ENCODE measurements around the gene MED12L.

Gene MED12L

DNA sequence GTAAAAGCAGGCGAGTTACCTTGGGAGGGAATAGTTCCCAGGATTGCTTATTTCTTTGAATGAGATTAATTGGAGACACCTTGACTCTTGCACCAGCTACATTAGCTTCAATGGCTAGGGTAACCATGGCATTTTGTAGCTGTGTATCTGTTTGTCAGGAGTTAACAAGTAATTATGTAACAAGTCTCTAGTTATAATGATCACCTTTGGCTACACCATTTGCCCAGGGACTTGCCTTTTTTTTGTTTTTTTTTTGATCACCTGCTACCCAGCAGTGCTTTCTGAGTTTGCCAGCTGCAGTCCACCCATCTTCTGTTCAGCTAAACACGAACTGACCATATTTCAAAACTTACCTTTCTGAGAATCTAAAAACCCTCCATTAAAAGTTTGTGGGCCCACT, 2.2 kb downstream of the MED12L start:
- Histone ChIP-seq H3K27me3 (ENCODE audit: insufficient read depth, poor library complexity, severe bottlenecking) (peaks cover 7% of the 10 kb centered on the region), H3K4me1 (ENCODE audit: insufficient read depth, poor library complexity, severe bottlenecking) (no peaks in the 10 kb centered on the region), H3K4me3 (ENCODE audit: severe bottlenecking) (no peak overlapping the region), H3K9me3 (ENCODE audit: severe bottlenecking) (no peaks in the 10 kb centered on the region), H3K27ac (ENCODE audit: poor library complexity, severe bottlenecking) (no peak overlapping the region), H3K36me3 (ENCODE audit: low read depth) (no peaks in the 10 kb centered on the region)
- ATAC-seq (ENCODE audit: low read depth) (no peak), DNase-seq (ENCODE audit: low spot score) (no peak)
- TF ChIP-seq, protein P1, sequence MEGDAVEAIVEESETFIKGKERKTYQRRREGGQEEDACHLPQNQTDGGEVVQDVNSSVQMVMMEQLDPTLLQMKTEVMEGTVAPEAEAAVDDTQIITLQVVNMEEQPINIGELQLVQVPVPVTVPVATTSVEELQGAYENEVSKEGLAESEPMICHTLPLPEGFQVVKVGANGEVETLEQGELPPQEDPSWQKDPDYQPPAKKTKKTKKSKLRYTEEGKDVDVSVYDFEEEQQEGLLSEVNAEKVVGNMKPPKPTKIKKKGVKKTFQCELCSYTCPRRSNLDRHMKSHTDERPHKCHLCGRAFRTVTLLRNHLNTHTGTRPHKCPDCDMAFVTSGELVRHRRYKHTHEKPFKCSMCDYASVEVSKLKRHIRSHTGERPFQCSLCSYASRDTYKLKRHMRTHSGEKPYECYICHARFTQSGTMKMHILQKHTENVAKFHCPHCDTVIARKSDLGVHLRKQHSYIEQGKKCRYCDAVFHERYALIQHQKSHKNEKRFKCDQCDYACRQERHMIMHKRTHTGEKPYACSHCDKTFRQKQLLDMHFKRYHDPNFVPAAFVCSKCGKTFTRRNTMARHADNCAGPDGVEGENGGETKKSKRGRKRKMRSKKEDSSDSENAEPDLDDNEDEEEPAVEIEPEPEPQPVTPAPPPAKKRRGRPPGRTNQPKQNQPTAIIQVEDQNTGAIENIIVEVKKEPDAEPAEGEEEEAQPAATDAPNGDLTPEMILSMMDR (IDR thresholded peaks at IDR 0.05; ENCODE audit: poor library complexity, severe bottlenecking): no peak

DNA sequence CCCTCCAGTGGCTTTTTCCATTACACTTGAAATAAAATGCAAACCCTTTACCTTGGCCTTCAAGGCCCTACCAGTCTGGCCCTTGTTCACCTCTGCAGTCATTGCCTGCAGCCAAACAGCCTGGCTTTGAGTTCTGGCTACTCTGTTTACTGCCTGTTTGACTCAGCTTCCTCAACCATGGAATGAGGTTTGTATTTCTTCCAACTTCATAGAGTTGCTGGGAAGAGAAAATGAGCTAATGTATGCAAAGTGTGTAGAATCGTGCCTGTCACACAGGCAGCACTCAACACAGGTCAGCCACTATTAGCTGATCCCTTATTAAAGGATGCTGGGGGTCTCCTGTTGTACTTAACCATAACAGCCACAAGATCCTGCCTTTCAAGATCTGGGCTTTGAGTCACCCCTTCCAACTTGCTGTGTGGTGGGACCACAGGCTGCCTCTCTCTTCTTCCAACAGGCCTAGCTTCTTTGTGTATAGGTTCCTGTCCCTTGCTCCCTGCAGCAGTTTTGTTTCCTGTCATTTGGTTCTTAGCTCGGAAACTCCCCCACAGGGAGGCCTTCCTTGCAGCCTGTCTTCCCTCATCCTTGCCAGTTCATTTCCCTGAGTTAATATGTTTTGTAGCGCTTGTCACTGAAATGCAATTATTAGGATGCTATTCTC, 6.4 kb downstream of the MED12L start:
- ATAC-seq (ENCODE audit: low read depth) (no peak), DNase-seq (ENCODE audit: low spot score) (no peak)
- no peaks in the 10 kb centered on the region for H3K36me3 ChIP-seq (ENCODE audit: low read depth)
- H3K27me3 ChIP-seq (ENCODE audit: insufficient read depth, poor library complexity, severe bottlenecking): peaks cover 10% of the 10 kb centered on the region
- no peak overlapping the region for H3K27ac ChIP-seq (ENCODE audit: poor library complexity, severe bottlenecking)
- TF ChIP-seq, protein P1 (IDR thresholded peaks at IDR 0.05; ENCODE audit: poor library complexity, severe bottlenecking): no peak
- no peak overlapping the region for H3K4me3 ChIP-seq (ENCODE audit: severe bottlenecking)
- no peaks in the 10 kb centered on the region for H3K9me3 ChIP-seq (ENCODE audit: severe bottlenecking)
- H3K4me1 ChIP-seq (ENCODE audit: insufficient read depth, poor library complexity, severe bottlenecking): no peaks in the 10 kb centered on the region

DNA sequence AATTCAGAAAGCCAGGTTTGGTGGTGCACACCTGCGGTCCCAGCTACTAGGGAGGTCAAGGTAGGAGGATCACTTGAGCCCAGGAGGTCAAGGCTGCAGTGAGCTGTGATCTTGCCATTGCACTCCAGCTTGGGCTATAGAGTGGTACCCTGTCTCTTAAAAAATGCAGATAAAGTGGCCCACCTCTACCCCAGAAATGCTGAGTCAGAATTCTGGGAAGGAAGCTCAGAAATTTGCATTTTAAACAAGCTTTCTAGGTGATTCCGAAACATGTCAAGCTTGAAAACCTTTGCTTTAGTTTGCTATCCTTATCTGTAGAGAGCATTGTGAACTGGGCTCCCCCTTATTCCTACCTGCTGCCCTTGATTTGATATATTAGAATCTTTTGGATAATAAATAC, 7.7 kb downstream of the MED12L start:
- Histone ChIP-seq H3K4me3 (ENCODE audit: severe bottlenecking) (no peak overlapping the region), H3K27me3 (ENCODE audit: insufficient read depth, poor library complexity, severe bottlenecking) (peaks cover 4% of the 10 kb centered on the region), H3K9me3 (ENCODE audit: severe bottlenecking) (no peaks in the 10 kb centered on the region), H3K36me3 (ENCODE audit: low read depth) (no peaks in the 10 kb centered on the region), H3K27ac (ENCODE audit: poor library complexity, severe bottlenecking) (no peak overlapping the region), H3K4me1 (ENCODE audit: insufficient read depth, poor library complexity, severe bottlenecking) (no peaks in the 10 kb centered on the region)
- DNase-seq (ENCODE audit: low spot score) (no peak), ATAC-seq (ENCODE audit: low read depth) (no peak)
- TF ChIP-seq, protein P1 (IDR thresholded peaks at IDR 0.05; ENCODE audit: poor library complexity, severe bottlenecking): no peak

DNA sequence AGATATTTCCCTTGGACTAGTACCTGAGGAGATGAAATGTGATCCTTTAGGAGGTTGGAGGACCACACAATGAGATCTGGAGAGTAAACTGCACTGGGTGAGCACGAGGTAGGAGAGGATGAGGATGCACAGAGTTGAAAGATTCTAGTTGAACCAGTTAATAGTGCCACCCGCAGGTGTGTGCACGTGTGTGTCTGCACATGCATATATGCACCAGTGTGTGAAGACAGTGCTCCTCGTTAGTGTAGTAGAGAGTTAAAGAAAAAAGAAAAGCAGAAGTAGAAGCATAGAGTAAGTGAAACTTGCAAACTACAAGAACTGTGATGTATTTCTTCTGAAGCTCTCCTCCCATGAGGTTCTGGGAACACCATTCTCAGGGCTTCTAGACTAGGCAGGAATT, 8.4 kb downstream of the MED12L start:
- H3K4me3 ChIP-seq (ENCODE audit: severe bottlenecking): no peak overlapping the region
- TF ChIP-seq, protein P1 (IDR thresholded peaks at IDR 0.05; ENCODE audit: poor library complexity, severe bottlenecking): no peak
- DNase-seq (ENCODE audit: low spot score): no peak
- no peaks in the 10 kb centered on the region for H3K4me1 ChIP-seq (ENCODE audit: insufficient read depth, poor library complexity, severe bottlenecking)
- H3K36me3 ChIP-seq (ENCODE audit: low read depth): no peaks in the 10 kb centered on the region
- no peak overlapping the region for H3K27ac ChIP-seq (ENCODE audit: poor library complexity, severe bottlenecking)
- peaks cover 4% of the 10 kb centered on the region for H3K27me3 ChIP-seq (ENCODE audit: insufficient read depth, poor library complexity, severe bottlenecking)
- H3K9me3 ChIP-seq (ENCODE audit: severe bottlenecking): no peaks in the 10 kb centered on the region
- no peak for ATAC-seq (ENCODE audit: low read depth)

DNA sequence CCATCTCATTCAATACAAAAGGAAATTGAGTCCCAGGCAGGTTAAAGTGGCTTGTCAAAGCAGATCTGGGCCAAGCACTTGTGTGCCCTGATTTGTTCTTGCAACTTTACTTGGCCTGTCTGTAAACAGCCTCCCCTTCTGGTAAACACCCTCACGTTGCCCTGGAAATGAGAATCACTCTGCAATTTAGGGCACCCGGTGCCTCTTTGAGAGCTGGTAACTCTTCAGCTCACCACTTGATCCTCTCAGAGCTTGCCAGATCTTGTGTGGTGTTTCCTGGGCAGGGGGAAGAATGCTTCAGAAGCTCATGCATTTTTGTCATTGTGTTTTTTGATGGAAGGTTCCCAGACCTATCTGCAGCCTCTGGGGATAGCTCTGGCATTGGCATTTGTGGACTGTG, 11.3 kb downstream of the MED12L start:
- H3K4me1 ChIP-seq (ENCODE audit: insufficient read depth, poor library complexity, severe bottlenecking): no peaks in the 10 kb centered on the region
- TF ChIP-seq, protein P1 (IDR thresholded peaks at IDR 0.05; ENCODE audit: poor library complexity, severe bottlenecking): no peak
- peaks cover 15% of the 10 kb centered on the region for H3K27me3 ChIP-seq (ENCODE audit: insufficient read depth, poor library complexity, severe bottlenecking)
- ATAC-seq (ENCODE audit: low read depth) (no peak), DNase-seq (ENCODE audit: low spot score) (no peak)
- H3K36me3 ChIP-seq (ENCODE audit: low read depth): no peaks in the 10 kb centered on the region
- H3K4me3 ChIP-seq (ENCODE audit: severe bottlenecking): no peak overlapping the region
- H3K27ac ChIP-seq (ENCODE audit: poor library complexity, severe bottlenecking): no peak overlapping the region
- no peaks in the 10 kb centered on the region for H3K9me3 ChIP-seq (ENCODE audit: severe bottlenecking)
